HG02870 (cell line): ENCODE measurements around the gene CACNA1A.

Experiments used
- ATAC-seq: cut with Tn5 transposase; IDR thresholded peaks from one replicate; pipeline ENCODE4 v1.9.1; 2021; ENCODE audit warnings: mild to moderate bottlenecking, moderate library complexity; ENCODE audit not compliant: unreplicated experiment

CACNA1A gene

DNA sequence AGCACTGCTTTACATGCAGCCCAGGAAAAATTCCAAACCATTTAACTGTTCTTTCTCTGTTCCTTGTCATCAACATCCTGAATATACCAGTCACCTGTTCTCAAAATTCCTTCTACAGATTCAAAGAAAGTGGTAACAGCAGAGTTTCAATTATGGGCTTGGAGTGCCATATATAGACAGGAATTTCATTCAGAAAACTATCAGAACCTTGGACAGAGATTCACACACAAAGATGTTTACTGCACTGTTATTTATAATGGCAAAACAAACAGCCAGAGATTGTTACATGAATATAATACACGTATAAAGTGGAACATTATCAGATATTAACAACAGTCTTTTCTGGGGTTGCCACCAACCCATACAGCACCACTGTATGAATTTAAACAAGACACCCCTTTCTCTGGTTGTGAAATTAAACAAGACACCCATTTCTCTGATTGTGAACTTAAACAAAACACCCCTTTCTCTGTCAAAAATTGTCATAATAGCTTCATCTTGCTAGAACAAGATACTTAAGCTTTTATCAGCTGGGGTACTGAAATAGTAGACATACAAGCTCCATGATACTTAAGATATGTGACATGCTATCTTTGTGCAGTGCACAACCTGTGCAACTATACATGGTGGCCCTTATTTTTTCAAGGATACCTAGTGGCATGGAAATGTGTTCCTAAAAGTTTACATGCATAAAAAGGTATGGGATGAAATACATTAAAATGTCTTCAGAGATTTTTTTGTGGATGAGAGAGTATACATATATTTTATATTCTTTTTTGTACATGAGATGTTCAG is 12.6 kb downstream of the CACNA1A start:
- ATAC-seq, result no peak

DNA sequence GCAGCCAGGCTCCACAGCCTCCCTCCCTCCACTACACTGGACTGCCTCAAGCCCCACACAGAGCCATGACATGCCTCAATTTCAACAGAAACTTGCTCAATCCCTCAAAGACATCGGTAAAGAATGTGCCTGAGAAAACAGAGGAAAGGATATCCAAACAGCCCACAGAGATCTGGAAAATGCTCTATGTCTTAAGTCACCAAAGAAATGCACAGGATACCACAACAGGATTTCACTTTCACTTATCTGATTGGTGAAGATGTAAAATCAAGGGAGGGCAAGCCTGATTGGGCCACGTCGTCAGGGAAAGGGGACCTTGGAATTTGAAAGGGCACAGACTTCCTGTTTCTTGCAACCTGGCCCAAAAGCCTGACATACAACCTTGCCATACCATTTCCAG is 14.2 kb downstream of the CACNA1A start:
- no peak for ATAC-seq

GRCh38 chr19:13487985-13488384 is 18.3 kb downstream of the CACNA1A start:
- ATAC-seq, result no peak

GRCh38 chr19:13484166-13484565 is 22.1 kb downstream of the CACNA1A start:
- ATAC-seq, result no peak

DNA sequence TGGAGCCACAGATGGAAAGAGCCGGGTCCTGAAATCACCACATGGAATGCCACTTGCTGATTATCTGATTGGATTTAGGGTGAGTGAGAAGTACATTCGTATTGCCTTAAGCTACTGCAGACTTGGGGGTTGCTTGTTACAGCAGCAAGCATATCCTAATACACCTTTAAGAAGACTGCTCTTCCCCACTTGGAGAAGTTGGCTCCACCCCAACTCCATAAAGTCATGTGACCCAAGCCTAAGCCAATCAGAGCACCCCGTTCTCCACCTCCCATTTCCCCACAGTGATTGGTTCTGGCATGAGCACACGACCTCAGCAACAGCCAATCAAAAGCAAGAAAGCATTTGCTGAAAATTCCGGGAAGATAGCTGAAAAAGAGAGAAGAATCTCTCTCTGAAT is 23.1 kb downstream of the CACNA1A start:
- no peak for ATAC-seq

DNA sequence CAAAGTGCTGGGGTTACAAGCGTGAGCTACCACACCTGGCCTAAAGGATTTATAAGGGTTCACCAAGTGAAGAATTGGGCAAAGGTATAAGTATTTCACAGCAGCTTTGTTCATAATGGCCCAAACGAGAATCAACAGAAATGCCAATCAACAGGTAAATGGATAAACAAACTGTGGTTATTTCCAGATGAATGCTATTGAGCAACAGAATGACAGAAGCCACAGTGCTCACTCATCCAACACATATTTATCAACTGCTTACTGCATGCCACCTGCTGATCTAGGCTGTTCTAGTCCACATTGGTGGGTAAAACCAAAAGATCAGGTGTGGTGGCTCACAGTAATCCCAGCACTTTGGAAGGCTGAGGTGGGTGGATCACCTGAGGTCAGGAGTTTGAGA is 27.7 kb downstream of the CACNA1A start:
- ATAC-seq, result no peak

DNA sequence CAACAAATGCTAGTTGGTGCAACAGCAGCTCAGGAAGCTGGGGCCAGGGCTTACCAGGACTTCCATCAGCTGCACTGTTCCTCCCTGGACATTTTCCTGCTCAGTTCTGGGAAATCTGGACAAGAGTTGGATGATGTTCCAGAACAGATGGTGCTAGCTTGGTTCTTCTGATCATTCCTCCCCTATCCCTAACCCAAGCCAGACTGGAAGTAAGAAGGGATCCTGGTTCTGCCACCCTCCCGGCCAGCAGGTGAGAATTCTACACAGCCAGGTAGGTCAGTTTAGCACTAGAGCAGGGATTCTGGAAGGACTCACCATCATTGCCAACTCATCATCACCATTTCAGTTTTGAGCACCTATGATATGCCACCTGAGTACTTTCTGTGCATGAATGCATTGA is 30.2 kb downstream of the CACNA1A start:
- no peak for ATAC-seq

GRCh38 chr19:13475044-13475443 is 31.2 kb downstream of the CACNA1A start:
- ATAC-seq, result no peak

GRCh38 chr19:13466697-13467096 is 39.6 kb downstream of the CACNA1A start:
- ATAC-seq, result no peak

- no peak for ATAC-seq
Measured at GRCh38 chr19:13463296-13463695, 43.0 kb downstream of the CACNA1A start.

GRCh38 chr19:13461536-13461935 is 44.7 kb downstream of the CACNA1A start:
- no peak for ATAC-seq

DNA sequence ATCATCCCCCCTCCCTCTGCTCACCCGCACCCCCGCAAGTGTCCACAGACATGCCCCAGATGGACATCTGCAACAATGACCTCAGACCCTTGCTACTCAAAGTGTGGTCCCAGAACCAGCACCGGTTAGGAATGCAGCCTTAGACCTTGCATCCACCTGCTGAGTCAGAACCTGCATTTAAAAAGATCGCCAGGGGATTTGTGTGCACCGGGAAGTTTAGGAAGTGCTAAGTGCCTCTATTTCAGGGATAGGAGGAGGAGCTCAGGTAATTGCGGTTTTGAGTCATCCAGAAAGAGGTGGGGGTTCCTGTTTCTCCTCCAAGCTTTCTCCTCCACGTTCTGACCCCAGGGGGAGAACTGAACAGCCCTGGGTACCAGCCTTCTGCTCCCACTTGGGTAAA is 46.2 kb downstream of the CACNA1A start:
- no peak for ATAC-seq

- ATAC-seq, result no peak
Measured at GRCh38 chr19:13459351-13459750, 46.9 kb downstream of the CACNA1A start.

DNA sequence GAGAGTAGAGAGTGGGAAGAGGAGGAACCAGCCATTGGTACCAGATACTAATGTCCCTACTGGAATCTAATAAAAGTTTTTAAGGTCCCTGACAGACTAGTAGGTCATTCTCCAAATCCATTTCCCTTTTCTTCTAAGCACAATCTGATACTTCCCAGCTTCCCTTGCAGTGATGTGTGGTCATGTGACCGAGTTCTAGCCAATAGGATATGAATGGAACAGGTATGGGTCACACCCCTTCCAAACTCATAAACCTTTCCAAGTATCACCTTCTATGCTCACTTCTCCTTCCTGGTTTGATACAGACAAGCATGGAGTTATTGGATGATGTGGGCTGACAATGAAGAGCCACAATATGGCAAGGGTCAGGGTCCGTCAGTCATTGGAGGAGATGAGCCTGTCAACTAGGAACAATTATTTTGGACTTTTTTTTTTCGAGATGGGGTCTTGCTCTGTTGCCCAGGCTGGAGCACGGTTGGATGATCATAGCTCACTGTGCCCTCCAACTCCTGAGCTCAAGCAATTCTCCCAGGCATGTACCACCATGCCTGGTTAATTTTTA is 54.8 kb downstream of the CACNA1A start:
- ATAC-seq, result no peak

GRCh38 chr19:13447978-13448377 is 58.3 kb downstream of the CACNA1A start:
- ATAC-seq, result no peak

GRCh38 chr19:13441810-13442512 is 64.3 kb downstream of the CACNA1A start:
- no peak for ATAC-seq

DNA sequence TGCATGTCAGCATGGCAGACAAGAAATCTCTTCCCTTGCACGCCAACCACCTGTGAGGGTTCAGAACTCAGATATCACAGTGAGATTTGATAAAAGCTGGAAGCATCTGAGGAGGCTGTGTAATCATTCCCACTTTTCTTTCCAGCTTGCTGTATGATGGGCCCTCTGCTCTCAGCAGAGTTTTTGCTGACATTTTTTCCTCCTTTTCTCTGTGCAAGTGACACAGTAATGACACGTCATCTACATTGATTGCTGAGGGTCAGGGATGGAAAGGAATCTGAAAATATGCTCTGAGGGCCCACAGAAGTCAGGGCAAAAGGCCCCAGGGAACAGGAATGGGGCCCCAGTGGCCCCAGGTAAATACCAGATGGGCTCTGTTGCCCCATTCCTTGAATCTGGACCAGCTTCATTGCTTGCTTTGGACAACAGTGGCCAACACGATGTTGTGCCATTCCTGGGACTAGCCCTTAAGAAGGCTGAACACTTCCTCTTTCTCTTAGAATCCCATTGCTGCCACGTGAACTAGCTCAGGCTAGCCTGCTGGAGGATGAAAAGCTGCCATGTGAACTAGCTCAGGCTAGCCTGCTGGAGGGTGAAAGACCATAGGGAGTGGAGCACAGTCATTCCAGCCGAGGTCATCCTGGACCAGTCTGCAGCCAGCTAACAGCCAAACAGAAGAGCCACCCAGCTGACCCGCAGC is 68.2 kb downstream of the CACNA1A start:
- ATAC-seq, result no peak

GRCh38 chr19:13436352-13436751 is 69.9 kb downstream of the CACNA1A start:
- ATAC-seq, result no peak

GRCh38 chr19:13430790-13431582 is 75.3 kb downstream of the CACNA1A start:
- ATAC-seq, result no peak

DNA sequence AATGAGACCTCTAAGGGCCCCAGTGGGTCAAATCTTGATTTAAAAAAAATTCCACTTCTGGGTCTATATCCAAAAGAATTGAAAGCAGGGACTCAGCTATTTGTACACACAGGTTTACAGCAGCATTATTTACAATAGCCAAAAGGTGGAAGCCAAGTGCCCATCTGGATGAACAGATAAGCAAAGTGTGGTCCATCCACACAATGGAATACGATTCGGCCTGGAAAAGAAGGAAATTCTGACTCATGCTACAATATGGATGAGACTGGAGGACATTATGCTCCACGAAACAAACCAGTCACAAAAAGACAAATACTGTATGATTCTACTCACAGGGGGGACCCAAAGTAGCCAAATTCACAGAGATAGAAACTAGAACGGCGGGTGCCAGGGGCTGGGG is 76.7 kb downstream of the CACNA1A start:
- no peak for ATAC-seq

GRCh38 chr19:13428352-13428751 is 77.9 kb downstream of the CACNA1A start:
- ATAC-seq, result no peak
